IPS-NIHi7 (cell line): Measurements from ENCODE around the gene GPR27.

Experiments
- DNase-seq: peaks from one replicate; pipeline ENCODE4 v3.0.0; 2012; ENCODE audit warnings: mixed read lengths; ENCODE audit errors: extremely low spot score

Gene GPR27

DNA sequence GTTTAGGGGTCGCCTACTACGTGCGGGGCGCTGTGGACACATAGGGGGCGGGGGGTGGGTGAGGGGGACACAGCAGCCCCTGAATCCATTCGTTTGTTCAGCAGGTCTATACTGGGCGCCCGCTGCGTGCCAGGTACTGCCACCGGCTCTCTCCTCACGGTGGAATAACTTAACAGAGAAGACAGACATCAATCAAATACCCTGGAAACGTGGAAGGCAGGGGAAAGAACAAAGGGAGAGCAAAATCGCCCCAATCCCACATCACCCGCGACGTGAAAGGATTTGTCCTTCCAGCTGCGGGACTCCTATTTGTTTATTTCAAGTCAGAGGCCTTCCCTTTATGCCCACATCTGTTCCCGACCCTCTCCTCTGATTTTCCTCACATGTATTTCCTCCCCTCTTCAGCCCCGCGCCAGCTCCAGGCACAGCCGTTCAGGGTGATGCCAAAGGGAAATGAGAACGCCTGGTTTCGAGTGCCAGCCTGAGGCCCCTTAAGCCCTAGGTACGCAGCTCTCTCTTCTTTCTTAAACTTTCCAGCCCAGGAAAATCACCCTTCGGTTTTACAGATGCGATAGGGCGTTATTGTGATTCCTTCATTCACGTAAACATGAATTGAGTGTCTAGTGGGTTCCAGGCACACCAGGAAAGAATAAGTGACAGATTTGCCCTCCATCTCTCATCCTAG, 32.0 kb downstream of the GPR27 start:
- DNase-seq = no peak

DNA sequence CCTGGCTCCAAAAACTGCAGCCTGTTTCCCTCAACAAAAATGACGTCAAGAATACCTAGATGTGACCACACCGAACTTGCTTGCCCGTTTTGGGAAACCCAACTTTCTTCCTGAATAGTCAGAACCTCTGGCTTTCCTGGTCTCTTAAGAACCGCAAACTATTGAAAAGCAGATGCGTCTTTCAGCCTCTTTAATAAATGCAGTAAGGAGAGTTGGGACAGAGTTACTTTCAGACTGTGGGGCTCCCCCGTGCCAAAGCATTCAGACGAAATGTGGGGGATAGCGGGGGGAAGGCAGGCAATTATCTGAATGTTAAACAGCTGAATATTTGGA, 32.5 kb downstream of the GPR27 start:
- DNase-seq = no peak

- no peak for DNase-seq
Observed at GRCh38 chr3:71786551-71786950, 32.9 kb downstream of the GPR27 start.

DNA sequence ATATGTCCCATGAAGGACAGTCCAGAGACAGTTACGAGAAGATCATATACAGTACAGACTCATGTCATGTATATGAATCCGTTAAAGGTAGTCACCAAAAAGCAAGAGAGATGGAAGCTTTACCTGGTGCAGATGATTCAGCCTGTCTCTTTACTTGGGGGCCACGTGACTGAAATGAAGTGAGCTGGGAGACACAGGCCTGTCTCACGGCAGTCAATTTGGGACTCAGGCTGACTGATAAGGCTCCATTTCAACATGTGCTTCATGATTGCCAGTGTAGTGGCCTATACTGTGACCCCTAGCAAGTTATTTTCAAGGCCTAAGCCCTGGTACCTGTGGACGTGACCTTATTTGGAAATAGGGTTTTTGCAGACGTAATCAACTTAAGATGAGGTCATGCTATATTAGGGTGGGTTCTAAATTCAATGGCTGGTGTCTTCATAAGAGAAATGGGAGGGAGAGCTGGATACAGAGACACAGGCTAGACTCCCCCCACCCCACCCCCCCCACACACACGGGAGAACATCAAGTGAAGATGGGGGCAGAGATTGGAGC, 34.3 kb downstream of the GPR27 start:
- DNase-seq = no peak

DNA sequence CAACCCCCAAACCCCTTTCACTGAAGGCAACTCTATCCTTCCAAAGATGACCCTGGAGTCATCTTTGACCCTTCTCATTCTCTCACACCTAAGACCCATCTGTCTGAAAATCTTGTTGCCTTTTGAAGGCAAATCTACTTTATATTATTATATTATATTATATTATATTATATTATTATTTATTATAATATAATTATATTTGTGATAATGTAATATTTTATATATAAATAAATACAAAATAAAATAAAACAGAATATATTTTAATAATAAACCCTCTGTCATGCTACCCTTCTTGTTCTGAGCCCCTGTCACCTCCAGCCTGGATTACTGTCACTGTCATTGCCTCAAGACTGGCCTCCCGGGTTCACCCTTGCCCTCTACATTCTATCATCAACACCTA, 36.3 kb downstream of the GPR27 start:
- no peak for DNase-seq

DNA sequence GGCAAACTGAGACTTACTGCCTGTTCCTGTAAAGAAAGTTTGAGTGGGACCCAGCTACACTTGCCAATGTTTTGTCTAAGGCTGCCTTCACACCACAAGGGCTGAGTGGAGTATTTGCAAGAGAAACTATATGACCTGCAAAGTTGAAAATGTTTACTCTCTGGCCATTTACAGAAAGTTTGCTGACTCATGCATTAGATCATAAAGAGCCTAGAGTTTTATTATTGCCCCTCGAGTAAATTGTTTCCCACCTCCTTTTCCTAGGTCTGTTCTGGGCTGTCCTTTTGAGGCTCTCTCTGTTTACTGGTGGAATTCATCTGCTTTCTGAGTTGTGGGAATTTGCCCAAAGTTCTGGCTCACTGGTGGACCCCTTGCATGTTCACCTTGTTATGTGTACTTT, 38.0 kb downstream of the GPR27 start:
- DNase-seq = no peak

DNA sequence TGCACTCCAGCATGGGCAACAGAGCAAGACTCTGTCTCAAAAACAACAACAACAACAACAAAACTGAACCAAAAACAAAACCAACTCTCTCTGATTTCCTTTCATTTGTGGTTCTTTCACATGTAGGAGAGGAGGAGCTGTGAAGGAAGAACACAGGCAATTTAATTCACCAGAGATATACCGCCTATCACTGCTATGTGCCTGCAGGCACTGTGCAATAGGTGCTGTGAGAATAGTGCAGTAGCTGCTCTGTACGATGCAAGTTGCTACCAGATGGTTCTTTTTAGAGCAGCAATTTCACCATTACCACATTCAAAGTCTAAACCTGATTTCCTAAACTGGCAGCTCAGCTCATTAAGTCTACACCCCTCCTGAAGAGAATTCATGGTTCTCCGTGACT, 42.6 kb downstream of the GPR27 start:
- DNase-seq = no peak

DNA sequence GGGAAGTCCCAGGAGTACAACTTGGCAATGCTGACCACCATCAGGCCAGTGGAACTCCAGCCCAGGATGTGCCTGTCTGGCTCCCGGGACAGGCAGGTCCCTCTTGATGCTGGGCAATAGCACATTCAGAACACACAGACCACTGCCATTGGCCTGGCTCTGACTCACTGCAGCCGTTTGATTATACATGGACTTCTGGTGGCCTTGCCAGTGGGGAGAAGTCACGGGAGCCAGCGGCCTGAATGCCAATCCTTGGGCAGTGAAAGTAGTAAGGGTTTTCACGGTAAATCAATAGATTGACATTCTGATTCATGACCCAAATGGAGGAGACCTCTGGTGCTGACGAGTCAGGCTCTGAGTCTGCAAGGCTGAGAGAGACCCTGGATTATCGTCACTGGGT, 43.8 kb downstream of the GPR27 start:
- no peak for DNase-seq

GRCh38 chr3:71800023-71800422, 46.4 kb downstream of the GPR27 start:
- no peak for DNase-seq

DNA sequence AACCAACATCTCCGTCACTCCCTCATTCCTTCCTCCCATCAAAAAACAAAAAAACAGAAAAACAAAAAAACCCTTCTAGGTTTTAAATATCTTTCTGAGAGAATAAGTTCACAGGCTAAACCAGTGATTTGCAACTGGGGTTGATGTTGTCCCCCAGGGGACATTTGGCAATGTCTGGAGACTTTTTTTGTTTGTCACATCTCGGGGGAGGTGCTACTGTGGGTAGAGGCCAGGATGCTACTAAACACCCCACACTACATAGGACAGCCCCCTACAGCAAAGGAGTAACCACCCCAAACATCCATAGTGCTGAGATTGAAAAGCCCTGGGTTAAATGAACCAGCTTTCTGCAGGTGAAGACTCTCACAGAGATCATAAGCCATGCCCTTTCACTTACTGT, 48.3 kb downstream of the GPR27 start:
- DNase-seq = no peak

DNA sequence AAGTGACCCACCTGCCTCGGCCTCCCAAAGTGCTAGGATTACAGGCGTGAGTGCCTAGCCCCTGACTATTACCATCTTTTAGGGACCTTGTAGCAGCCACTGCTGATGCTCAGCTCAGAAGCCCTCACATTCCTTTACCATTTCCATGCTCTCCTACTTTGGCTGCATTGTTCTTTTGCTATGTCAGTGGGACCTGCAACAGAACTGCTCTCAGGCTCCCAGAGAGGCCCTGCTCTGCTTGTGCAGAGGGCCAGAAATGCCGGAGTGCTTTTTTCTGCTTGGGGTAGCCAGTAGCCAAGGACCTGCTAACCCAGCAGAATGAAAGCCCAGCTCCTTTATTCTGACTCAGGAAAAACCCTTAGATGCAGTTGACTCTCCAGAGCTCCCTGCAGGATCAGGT, 49.6 kb downstream of the GPR27 start:
- no peak for DNase-seq

GRCh38 chr3:71805199-71805598, 51.5 kb downstream of the GPR27 start:
- no peak for DNase-seq

DNA sequence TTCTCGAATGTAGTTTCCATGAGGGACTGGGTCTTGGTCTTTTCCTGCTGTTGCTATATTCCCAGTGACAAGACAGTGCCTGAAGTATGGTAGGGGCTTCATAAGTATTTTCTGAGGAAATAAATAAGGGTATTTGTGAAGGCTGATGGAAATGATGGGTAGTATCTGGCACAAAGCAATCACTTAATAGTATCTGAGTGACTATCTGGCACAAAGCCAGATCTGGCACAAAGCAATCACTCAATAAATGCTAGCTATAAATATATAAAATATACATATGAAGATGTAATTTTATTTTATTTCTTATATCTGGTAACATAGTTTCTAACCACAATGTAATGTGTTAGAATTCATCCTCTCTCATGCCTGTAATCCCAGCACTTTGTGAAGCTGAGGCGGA, 52.0 kb downstream of the GPR27 start:
- no peak for DNase-seq
